ENCODE measurements around the gene DHX38. TPM values are rescaled to one million over a fixed set of nuclear protein-coding genes. Genes with fewer than 3 reads are reported as not detected.

DHX38 gene
- total and polyA plus RNA-seq, 4 experiments from 2014 or later = 16.9 to 120 (median 76.0) TPM

Other genes starting within 250 kb of the DHX38 start
- gene ATXN1L, start 247.9 kb upstream of the DHX38 start, total RNA-seq = 10 to 100 TPM; 29.6 to 31.6 TPM
- 10 to 100 TPM; 10.0 to 10.5 TPM for gene ATXN1L, start 247.9 kb upstream of the DHX38 start, polyA plus RNA-seq
- gene ZNF821, start 209.7 kb upstream of the DHX38 start, total RNA-seq = 1 to 10 TPM; 8.0 to 9.7 TPM
- 10 to 100 TPM in 1 of 2 donors, 1 to 10 TPM in 1; 9.7 to 10.4 TPM for gene ZNF821, start 209.7 kb upstream of the DHX38 start, polyA plus RNA-seq
- gene IST1, start 198.3 kb upstream of the DHX38 start, total RNA-seq = 100 to 1,000 TPM; 282 to 287 TPM
- 100 to 1,000 TPM; 180 to 181 TPM for gene IST1, start 198.3 kb upstream of the DHX38 start, polyA plus RNA-seq
- not detected for gene PKD1L3, start 93.4 kb upstream of the DHX38 start, total RNA-seq
- gene PKD1L3, start 93.4 kb upstream of the DHX38 start, polyA plus RNA-seq = not detected
- gene DHODH, start 85.1 kb upstream of the DHX38 start, total RNA-seq = 1 to 10 TPM; 9.6 to 9.7 TPM
- 10 to 100 TPM in 1 of 2 donors, 1 to 10 TPM in 1; 8.1 to 11.2 TPM for gene DHODH, start 85.1 kb upstream of the DHX38 start, polyA plus RNA-seq
- not detected for gene HP, start 39.3 kb upstream of the DHX38 start, total RNA-seq
- gene HP, start 39.3 kb upstream of the DHX38 start, polyA plus RNA-seq = not detected
- not detected for gene HPR, start 30.6 kb upstream of the DHX38 start, total RNA-seq
- gene HPR, start 30.6 kb upstream of the DHX38 start, polyA plus RNA-seq = not detected
- 10 to 100 TPM; 23.7 to 26.1 TPM for gene TXNL4B, start 227 bp upstream of the DHX38 start, total RNA-seq
- 10 to 100 TPM; 11.3 to 12.5 TPM for gene TXNL4B, start 227 bp upstream of the DHX38 start, polyA plus RNA-seq
- gene PMFBP1, start 78.3 kb downstream of the DHX38 start, total RNA-seq = 1 to 10 TPM in 1 of 2 experiments, under 1 TPM in 1; 0.73 to 1.1 TPM
- not detected for gene PMFBP1, start 78.3 kb downstream of the DHX38 start, polyA plus RNA-seq

All from CD4-positive, alpha-beta memory T cell (primary cell).